Stimulated activated naive CD4-positive, alpha-beta T cell (primary cell): Measurements from ENCODE around the gene WDR49.

ENCODE experiments used
- DNase-seq, 6 experiments: peaks; one replicate each; lab custom pipeline; 2025; lab: John Stamatoyannopoulos, UW

WDR49 gene

DNA sequence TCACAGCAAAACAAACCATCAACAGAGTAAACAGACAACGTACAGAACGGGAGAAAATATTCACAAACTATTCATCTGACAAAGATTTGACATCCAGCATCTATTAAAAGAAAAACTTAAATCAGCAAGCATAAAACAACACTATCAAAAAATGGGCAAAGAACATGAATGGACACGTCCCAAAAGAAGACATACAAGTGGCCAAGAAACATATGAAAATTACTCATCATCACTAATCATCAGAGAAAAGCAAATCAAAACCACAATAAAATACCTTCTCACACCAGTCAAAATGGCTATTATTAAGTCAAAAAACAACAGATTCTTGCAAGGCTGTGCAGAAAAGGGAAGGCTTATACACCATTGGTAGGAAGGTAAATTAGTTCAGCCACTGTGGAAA lies 166.2 kb downstream of the WDR49 start:
- DNase-seq, result no peak

DNA sequence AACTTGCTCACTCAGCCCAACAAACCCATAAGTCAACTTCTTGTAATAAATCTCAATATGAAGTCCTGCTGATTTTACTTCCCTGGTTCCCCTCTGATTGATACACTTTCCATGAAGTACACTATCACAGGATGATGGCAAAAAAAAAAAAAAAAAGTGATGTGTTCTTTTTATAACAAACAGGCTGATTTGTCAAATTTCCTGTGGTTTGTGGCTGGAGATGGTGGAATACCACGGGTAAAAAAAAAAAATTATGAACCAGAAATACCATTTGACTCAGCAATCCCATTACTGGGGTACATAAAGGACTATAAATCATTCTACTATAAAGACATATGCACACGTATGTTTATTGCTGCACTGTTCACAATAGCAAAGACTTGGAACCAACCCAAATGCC lies 169.2 kb downstream of the WDR49 start:
- no peak for DNase-seq

DNA sequence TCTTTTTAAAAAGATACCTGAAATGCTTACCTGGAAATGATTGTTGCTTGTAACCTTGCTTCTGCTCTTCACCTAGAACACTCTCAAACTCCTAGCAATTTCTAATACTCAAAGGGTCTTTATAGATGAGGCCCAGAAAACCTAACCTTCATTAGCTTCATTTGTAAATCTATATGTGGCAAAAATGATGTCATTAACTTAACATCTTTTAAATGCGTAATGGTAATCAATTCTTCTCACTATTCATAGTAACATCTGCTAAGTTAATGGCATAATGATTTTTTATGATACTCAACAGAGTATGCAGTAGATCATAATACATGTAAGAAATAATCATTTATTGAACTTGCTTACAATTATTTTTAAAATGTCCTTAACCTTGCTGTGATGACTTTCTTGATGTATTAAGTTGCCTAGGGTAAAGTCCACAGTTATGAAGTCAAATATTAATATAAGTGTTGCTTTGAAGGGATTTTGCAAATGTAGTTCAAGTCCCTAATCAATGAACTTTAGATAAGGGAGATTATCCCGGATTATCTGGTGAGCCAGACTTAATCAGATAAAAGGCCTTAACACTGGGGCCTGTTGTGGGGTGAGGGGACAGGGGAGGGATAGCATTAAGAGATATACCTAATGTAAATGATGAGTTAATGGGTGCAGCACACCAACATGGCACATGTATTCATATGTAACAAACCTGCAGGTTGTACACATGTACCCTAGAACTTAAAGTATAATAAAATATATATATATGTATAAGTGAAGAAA lies 169.8 kb downstream of the WDR49 start:
- no peak for DNase-seq

DNA sequence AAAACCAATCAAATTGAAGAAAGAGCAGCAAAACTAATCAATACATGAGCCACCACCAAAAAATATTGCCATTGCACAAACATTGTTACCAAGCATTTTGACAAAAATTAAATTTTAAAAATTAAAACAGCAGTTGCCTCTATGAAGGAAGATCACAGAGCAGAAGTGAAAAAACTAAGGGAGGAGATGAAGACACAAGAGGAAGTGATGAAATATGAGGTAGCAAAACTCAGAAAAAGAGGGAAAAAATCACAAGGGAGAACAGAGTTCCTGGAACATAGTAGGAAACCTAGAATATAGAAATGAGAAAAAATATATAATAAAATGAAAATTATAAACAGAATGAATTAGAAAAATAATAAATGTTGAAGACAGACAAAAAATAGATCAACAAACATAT lies 172.6 kb downstream of the WDR49 start:
- no peak for DNase-seq

GRCh38 chr3:167480748-167481147 lies 173.0 kb downstream of the WDR49 start:
- no peak for DNase-seq

GRCh38 chr3:167473863-167474262 lies 179.9 kb downstream of the WDR49 start, which contains the start of gene SERPINI2:
TSS of gene SERPINI2 (minus strand) at chr3:167474042. CDS start at chr3:167471834, 2,208 bp downstream.
- no peak for DNase-seq

DNA sequence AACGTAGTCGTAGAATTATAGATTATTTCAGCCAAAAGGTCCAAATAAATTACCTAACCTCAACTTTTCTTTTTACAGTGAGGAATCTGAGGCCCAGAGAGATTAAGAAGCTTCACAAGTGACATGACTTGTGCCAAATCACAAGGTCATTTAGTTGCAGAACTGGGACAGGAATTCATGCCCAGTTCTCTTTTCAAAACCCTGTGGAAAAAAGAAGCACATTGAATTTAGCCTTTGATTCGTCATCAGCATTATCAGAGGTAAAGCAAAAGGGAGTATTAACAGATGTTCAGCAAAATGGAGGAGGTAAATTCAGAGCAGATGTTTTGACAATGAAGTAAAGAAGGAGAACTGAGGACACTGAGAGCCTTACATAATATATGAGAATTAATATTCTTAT lies 184.4 kb downstream of the WDR49 start:
- DNase-seq, result no peak

- DNase-seq, result no peak
Observed at GRCh38 chr3:167467848-167468611, 185.7 kb downstream of the WDR49 start.

GRCh38 chr3:167466966-167467365 lies 186.8 kb downstream of the WDR49 start:
- no peak for DNase-seq

DNA sequence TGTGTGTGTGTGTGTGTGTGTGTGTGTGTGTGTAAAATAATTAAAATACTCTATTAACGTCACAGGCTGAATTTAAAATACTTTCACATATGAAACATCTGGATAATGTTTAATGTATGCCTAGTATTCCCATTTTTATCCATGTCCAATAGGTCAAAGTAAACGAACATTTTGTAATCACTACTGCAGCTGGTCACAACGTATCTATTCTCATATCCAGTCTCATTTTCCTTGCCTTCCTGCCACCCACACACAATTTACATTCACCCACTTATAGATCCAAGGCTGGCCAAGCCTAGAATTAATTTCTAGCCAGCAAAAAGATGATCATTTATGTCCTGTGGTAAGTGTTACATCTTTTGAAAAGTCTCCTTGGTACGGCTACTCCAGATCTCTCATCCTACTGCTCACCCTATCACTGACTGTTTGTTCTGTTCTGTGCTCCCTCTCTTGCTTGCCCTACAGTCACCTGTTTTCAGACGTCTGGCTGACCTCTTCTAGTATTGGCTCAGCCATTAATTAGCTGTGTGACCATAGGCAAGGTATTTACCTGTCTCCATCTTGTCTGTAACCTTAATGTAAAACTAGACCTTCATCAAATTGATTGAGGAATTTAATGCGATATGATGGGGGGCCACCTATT lies 197.5 kb downstream of the WDR49 start:
- no peak for DNase-seq

DNA sequence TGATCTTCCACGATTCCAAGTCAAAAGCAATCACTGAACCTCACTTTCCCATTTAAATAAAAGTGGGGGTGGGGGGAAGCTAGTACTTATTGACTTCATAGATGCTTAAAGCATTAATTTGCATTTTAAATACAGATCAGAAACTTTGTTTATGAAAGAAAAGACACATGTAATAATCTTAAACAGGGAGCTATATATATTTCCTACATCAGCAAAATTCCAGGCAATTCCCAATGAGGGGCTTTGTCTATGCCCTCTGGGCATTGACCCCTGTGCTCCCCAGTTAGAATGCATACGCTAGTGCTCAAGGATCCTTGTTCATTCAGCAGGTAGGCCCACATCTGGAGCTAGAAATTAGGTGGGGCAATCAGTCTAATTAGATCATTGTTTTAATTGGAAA lies 199.9 kb downstream of the WDR49 start:
- no peak for DNase-seq

GRCh38 chr3:167451282-167451681 lies 202.5 kb downstream of the WDR49 start:
- DNase-seq, result no peak

DNA sequence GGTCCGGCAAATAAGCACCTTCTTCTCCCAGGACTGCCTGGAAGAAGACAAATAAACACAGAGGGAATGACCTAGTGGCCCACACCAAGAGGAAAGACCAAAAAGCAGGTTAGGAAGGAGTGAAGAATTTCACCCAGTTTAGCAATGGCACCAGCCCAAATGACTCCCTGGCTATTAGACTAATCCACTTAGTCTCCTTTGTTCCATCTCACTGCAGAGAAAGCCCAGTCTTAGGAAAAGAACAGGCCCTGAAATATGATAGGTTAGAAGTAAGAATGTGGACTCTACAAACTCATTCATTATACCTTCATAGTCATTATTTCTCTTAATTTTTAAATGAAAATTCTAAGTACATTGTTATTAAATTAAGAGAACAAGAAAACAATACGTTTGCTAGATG lies 203.1 kb downstream of the WDR49 start:
- no peak for DNase-seq

- DNase-seq, result no peak
Observed at GRCh38 chr3:167450195-167450594, 203.5 kb downstream of the WDR49 start.

GRCh38 chr3:167445491-167445890 lies 208.3 kb downstream of the WDR49 start:
- DNase-seq, result no peak

DNA sequence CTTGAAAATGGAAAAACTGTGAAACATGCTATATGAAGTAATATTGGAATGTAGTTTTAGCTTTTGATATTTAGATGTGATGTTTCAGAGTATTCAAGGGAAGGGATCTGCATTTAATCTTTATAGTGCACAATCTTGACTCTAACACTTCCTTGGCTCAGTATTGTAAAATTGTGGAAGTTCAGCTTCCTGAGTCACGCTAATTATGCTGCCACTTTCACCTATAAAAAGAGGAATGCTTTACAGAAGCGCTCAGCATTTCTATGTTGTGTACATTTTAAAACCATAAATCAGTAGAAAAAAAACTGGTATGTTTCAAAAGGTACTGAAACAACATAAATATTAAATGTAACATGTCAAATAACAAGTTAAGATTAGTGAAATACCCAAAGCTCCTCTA lies 212.5 kb downstream of the WDR49 start:
- no peak for DNase-seq

DNA sequence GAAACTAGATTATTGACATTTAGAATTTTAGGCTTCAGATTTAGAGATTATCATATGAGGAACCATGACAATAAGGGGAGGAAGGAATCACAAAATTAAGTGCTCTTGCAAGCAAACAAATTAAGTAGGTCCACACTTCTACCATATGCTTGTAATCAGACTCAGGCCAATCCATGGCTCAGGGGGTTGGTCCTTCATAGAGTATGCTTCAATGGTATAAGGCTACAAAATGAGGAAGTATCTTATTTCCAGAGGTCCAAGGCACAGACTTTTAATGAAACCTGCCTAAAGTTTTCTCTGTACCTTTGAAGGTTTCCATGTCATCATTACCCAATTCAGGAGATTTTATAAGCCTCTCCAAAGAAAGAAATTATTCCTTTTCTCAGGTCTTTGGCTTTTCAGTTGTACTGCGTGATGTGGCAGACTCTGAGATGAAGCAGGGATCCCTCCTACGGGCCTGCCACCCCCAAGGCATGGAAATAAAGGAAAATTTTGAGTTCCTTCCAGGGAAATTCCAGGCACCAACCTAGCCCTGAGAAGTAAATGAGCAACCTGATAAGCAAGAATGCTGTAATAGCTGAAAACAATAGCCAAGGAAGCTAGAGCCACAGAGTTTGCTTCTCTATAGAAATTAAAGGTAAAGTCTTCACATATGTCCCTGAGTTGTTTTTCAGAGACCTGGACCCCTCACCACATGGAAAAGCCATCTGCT lies 216.2 kb downstream of the WDR49 start:
- DNase-seq, result no peak
